ENCODE data around the gene LY86. TPM values are rescaled to one million over a fixed set of nuclear protein-coding genes. Genes with fewer than 3 reads are reported as not detected.

The LY86 gene
- total and polyA plus RNA-seq, 2 of the 13 experiments (the other 11 are each of a cell fraction or from before 2014, with no cell fraction given): not detected

DNA sequence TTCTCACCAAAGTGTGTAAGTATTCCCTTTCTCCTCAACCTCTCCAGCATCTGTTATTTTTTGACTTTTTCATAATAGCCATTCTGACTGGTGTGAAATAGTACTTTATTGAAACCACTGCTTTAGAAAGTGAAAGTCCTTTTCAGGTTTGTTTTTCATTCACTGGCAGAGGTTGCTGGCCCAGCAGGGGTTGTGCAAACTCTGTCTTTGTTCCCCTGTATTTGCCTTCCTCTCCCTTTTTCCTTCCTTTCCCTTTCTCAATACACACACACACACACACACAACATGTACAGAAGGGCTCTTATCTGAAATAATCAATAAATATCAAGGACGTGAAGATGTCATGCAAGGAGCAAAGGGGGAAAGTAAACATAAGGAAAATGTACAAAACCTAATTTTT lies 99.8 kb downstream of the LY86 start (continued):
- TF ChIP-seq, protein P1, sequence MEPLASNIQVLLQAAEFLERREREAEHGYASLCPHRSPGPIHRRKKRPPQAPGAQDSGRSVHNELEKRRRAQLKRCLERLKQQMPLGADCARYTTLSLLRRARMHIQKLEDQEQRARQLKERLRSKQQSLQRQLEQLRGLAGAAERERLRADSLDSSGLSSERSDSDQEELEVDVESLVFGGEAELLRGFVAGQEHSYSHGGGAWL (CRISPR knock-in tag; IDR thresholded peaks at IDR 0.05): no peak
- TF ChIP-seq STAT5B (CRISPR knock-in tag; IDR thresholded peaks at IDR 0.05) (no peak), ISL2 (CRISPR knock-in tag; IDR thresholded peaks at IDR 0.05) (no peak), REL (CRISPR knock-in tag; conservative IDR thresholded peaks at IDR 0.05) (no peak), HNRNPK (IDR thresholded peaks at IDR 0.05; ENCODE audit: low read depth, low read length, poor library complexity, severe bottlenecking) (no peak), ZNF430 (CRISPR knock-in tag; IDR thresholded peaks at IDR 0.05) (no peak), ONECUT2 (CRISPR knock-in tag; IDR thresholded peaks at IDR 0.05) (peak; percentile 84), HNRNPLL (IDR thresholded peaks at IDR 0.05; ENCODE audit: low read depth, low read length, poor library complexity, severe bottlenecking) (no peak), GABPA (IDR thresholded peaks at IDR 0.05; ENCODE audit: low read depth, low read length) (no peak), GABPA (CRISPR knock-in tag; IDR thresholded peaks at IDR 0.05; ENCODE audit: low read depth) (peak; percentile 31; the same call in 1 of the 2 replicates), HDAC6 (IDR thresholded peaks at IDR 0.05; ENCODE audit: low read depth, low read length) (no peak), SMC3 (IDR thresholded peaks at IDR 0.05; ENCODE audit: low read length) (no peak), SOX5 (CRISPR knock-in tag; IDR thresholded peaks at IDR 0.05; ENCODE audit: borderline replicate concordance) (peak; percentile 38; the same call in 1 of the 2 replicates), SALL2 (CRISPR knock-in tag; IDR thresholded peaks at IDR 0.05) (no peak), NCOR1 (IDR thresholded peaks at IDR 0.05; ENCODE audit: borderline replicate concordance, low read length) (no peak)
- TF ChIP-seq, protein P2, sequence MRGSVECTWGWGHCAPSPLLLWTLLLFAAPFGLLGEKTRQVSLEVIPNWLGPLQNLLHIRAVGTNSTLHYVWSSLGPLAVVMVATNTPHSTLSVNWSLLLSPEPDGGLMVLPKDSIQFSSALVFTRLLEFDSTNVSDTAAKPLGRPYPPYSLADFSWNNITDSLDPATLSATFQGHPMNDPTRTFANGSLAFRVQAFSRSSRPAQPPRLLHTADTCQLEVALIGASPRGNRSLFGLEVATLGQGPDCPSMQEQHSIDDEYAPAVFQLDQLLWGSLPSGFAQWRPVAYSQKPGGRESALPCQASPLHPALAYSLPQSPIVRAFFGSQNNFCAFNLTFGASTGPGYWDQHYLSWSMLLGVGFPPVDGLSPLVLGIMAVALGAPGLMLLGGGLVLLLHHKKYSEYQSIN (CRISPR knock-in tag; IDR thresholded peaks at IDR 0.05; ENCODE audit: borderline replicate concordance): no peak
- TF ChIP-seq, protein P3, sequence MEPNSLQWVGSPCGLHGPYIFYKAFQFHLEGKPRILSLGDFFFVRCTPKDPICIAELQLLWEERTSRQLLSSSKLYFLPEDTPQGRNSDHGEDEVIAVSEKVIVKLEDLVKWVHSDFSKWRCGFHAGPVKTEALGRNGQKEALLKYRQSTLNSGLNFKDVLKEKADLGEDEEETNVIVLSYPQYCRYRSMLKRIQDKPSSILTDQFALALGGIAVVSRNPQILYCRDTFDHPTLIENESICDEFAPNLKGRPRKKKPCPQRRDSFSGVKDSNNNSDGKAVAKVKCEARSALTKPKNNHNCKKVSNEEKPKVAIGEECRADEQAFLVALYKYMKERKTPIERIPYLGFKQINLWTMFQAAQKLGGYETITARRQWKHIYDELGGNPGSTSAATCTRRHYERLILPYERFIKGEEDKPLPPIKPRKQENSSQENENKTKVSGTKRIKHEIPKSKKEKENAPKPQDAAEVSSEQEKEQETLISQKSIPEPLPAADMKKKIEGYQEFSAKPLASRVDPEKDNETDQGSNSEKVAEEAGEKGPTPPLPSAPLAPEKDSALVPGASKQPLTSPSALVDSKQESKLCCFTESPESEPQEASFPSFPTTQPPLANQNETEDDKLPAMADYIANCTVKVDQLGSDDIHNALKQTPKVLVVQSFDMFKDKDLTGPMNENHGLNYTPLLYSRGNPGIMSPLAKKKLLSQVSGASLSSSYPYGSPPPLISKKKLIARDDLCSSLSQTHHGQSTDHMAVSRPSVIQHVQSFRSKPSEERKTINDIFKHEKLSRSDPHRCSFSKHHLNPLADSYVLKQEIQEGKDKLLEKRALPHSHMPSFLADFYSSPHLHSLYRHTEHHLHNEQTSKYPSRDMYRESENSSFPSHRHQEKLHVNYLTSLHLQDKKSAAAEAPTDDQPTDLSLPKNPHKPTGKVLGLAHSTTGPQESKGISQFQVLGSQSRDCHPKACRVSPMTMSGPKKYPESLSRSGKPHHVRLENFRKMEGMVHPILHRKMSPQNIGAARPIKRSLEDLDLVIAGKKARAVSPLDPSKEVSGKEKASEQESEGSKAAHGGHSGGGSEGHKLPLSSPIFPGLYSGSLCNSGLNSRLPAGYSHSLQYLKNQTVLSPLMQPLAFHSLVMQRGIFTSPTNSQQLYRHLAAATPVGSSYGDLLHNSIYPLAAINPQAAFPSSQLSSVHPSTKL (CRISPR knock-in tag; IDR thresholded peaks at IDR 0.05): 0 out of 2 replicates have a peak, but pooled peaks have one; percentile 25
- TF ChIP-seq, protein P4, sequence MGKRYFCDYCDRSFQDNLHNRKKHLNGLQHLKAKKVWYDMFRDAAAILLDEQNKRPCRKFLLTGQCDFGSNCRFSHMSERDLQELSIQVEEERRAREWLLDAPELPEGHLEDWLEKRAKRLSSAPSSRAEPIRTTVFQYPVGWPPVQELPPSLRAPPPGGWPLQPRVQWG (CRISPR knock-in tag; IDR thresholded peaks at IDR 0.05; ENCODE audit: borderline replicate concordance, low read depth): no peak
- TF ChIP-seq, protein P5, sequence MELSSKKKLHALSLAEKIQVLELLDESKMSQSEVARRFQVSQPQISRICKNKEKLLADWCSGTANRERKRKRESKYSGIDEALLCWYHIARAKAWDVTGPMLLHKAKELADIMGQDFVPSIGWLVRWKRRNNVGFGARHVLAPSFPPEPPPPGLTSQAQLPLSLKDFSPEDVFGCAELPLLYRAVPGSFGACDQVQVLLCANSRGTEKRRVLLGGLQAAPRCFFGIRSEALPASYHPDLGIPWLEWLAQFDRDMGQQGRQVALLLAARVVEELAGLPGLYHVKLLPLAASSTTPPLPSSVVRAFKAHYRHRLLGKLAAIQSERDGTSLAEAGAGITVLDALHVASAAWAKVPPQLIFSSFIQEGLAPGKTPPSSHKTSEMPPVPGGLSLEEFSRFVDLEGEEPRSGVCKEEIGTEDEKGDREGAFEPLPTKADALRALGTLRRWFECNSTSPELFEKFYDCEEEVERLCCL (CRISPR knock-in tag; IDR thresholded peaks at IDR 0.05; ENCODE audit: borderline replicate concordance): no peak
- TF ChIP-seq, protein P6, sequence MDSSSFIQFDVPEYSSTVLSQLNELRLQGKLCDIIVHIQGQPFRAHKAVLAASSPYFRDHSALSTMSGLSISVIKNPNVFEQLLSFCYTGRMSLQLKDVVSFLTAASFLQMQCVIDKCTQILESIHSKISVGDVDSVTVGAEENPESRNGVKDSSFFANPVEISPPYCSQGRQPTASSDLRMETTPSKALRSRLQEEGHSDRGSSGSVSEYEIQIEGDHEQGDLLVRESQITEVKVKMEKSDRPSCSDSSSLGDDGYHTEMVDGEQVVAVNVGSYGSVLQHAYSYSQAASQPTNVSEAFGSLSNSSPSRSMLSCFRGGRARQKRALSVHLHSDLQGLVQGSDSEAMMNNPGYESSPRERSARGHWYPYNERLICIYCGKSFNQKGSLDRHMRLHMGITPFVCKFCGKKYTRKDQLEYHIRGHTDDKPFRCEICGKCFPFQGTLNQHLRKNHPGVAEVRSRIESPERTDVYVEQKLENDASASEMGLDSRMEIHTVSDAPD (CRISPR knock-in tag; IDR thresholded peaks at IDR 0.05): no peak
- TF ChIP-seq, protein P7, sequence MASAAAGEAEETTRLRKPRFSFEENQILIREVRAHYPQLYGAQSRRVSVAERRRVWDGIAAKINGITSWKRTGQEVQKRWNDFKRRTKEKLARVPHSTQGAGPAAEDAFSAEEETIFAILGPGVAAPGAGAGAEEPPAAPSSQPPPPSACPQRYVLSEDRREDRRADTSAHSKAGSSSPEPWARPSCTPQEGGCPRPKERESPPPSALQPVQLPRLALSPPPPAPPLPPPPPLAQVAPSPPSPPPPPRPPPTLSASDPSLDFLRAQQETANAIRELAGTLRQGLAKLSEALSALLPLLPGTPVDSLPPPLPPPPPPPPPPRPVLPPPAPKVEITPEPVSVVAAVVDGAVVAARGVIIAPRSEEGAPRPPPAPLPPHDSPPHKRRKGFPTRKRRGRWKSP (CRISPR knock-in tag; IDR thresholded peaks at IDR 0.05): no peak
